Activated CD8-positive, alpha-beta memory T cell treated with anti-CD3 and anti-CD28 coated beads for 1 hour (primary cell): ENCODE measurements around the gene MARK2.
A peak's percentile ranks its signal among the peaks of the same experiment; 100 is the strongest.

Source experiments
- DNase-seq, 2 donors: peaks; one replicate each; pipeline ENCODE4 v3.0.0-alpha.2; 2020; ENCODE audit warnings: low read depth in 1 of 2; ENCODE audit errors: extremely low read depth in 1 of 2

The MARK2 gene

DNA sequence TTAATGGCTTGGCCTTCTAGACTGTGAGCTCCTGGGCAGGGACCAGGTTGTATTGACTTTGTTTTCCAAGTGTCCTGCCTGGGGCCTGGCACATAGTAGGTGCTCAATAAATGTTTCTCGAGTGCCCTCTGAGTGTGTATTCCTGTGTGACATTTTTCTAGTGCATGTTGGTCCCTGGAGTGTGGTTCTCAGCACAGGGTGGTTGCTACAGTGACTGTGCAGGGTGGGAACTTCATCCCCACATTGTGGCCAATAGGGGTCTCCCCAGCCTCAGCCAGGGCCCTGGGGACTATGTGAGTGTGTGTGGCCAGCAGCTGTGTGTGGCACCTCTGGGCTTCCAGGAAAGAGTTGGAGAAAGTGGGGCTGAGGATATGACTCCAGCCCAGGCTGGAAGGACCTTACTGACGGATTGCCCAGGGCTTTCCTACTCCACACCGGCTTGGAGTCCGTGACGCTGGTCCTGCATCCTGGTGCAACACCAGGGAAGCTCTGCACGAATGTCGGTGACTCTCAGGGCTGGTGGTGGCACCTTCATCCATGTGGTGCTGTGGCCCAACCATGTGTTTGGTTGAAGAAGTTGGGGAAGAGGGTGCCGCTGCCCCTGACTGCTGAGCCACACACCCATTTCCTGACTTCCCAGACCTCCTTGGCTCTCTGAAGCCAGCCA is 9.0 kb upstream of the MARK2 start:
- no peak for DNase-seq

DNA sequence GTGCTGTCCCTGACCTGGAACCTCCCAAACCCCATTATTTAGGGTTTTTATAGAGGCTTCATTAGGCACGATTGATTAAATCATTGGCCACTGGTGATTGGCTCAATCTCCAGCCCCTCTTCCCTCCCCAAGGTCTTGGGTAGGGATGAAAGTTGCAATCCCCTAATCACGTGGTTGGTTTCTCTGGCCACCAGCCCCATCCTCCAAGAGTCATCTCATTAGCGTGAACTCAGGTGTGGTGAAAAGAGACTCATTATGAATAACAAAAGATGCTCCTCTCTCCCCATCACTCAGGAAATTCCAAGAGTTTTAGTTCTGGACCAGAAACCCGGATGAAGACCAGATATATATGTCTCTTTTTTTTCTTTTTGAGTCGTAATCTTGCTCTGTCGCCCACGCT is 7.6 kb upstream of the MARK2 start:
- no peak for DNase-seq

DNA sequence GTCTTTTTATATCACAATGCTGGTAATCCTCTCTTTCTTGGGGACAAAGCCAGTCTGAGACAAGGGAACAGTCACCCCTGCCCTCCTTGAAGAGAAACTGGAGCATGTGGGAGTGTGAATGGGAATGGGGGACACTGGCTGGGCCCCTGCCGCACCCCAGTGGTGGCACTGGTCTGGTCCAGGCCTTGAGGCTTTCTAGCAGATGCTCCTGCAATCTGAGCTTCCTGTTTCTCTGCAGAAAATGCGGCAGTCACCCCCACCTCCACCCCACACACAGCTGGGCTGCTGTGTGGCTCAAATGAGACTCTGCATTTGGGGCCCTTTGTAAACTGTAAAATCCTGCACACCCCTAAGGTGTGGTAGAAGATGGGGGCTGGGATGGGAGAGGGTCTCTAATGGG is 6.6 kb upstream of the MARK2 start:
- no peak for DNase-seq

DNA sequence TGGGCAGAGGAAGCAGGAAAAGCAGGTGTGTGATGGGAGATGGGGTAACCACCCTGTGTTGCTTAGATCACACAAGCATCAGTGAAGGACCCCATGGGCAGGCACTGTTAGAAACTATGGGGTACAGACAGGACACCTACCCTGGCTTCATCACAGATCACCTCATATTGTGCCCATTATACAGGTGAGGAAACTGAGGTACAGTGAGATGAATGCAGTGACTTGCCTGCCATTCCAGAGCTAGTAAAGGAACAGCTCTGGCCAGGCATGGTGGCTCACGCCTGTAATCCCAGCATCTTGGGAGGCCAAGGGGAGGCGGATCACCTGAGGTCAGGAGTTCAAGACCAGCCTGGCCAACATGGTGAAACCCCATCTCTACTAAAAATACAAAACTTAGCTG is 5.9 kb upstream of the MARK2 start:
- no peak for DNase-seq

DNA sequence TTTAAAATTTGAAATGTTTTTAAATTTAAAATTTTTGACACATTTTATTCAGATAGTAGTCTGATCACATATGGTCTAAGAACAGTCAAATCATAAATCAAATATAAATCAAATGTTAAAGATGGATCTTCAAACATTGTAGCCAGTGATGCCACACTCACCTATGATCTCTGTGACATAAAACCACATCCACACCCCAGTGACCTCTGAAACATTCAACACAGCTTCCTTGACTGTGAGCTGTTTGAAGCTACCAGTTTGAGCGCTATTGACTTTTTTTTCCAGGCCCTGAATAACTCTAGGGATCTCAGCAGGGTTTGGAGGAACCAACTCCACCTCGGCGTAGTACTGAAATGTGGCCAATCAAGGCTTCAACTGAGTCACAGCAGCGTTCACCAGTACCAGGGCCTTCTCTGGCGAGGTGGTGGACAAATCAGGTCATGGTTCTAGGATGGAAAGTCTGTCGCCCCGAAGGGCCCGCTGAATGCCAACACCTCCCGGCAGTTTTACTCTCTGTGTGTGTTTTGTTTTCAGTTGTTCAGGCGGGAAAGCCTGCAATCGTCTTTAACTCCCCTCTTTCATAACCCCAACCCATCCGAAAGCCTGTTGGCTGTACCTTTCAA is 4.3 kb upstream of the MARK2 start:
- no peak for DNase-seq

DNA sequence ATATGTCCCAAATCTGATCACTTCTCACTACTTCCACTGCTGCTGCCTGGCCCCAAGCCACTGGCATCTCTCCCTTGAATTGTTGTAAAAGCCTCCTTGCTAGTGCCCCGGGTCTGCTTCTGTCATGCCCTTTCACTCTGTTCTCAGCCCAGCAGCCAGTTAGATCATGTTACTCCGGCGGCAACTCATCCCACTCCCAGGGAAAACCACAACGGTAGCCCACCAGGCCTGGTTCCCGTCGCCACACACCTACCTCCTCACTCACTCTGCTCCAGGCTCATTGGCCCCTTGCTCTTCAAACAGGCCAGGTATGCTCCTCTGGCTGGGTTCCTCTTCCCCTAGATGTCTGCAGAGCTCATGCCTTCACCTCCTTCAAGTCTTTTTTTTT is 3.8 kb upstream of the MARK2 start:
- DNase-seq, result no peak

DNA sequence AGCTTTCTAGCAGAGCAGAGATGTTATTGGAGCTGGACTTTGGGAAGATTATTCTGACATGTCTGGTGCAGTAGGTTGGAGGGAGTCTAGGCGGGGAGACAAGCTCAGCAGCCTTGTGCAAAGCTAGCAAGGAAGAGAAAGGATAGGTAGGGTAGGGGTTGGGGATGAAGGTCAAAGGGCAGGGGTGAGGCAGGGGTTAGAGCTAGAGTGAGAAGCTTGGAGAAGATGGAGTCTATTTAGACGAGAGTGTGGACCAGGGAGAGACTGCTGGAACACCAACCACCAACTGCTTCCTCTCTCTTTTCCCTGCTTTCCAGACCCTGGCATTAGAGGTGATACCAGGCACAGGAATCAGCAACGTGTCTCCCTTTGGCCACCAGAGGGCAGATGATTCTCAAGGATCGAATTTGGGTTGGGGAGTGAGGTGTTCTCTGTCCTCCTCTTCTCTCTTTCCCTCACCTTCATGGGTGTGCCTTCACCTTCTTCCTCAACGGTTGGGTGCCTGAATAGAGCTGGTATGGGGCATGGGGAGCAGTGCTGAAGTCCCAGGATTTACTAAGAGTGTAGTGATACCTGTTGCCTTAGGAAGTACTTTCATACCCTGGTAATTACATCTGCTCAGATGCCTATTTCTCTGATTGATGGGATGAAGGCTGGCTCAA is 1.8 kb upstream of the MARK2 start:
- peak; percentile 45 to 57 for DNase-seq

DNA sequence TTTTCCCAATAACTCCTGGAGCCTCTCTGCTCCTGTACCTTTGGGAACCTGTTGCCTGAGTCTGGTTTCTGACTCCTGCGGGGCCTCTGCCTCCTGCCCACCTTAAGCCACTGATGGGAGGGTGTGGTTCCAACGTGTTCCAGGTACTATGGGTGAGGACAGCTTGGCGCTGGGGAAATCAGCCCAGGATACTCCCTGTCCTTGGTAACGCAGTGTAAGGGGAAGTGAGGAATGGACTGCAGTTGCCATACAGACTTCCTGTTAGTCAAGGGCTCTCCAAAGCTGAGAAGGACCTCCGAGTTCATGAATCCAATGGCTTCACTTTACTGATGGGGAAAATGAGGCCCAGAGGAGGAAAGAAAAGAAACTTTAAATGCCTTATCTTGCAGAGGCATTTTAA is 1.2 kb upstream of the MARK2 start:
- DNase-seq, result no peak

DNA sequence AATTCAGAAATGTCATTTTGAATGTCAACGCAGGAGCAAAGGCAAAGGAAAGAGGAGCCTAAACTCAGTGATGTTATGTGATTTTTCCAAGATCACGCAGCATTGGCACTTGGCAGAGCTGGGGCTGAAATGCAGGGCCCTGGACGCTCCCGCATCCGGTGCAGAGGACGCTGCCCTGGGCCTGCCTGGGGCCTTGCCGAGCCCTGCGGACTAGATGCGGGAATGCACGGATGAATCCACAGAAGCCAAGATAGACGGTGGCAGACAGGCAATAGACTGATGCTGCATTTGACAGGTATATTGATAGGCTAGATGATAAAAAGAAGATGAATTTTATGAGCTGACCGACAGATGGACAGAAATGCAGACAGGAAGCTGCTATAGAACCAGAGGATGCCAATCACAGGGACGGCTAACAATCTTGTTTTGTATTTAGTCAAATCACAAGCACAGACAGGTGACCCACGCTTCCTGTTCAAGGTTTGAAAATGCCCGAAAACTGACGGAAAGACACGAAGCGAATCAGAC is 696 bp upstream of the MARK2 start:
- no peak for DNase-seq

DNA sequence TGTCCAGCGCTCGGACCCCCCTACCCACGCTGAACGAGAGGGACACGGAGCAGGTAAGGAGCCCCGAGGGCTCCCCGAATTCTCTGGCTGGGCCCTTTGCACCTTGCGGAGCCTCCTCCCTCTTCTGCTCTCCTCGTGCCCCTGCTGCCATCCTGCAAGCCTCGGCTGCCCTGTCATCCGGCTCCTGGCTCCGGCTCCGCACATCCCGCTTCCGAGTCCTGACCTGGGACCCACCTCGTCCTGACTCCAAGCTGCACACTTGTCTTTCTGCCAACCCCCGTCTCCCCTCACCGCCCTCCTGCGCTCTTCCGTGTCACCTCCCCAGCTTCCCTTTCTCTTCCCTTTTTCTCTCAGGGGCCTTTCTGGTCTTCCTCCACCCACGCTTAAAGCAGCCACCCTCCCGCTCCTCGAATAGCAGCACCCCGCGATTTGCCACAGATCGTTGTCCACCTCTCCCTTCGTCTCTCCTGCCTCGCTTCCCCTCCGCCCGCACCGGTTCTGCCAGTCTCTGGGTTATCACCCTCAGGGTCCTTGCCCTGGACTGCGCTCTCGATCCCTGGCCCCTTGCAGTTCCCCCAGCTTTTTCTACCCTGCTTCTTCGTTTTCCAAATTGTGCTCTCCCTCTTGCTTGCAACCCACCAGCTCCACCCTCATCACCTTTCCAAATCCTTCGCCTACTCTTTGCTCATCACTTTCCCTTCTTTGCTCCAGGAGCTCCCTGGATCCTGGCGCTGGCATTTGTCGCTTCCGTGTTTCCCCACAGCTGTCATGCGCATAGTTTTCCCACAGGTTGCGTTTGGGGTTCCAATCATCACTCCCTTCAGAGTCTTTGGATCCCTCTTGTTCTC is 822 bp downstream of the MARK2 start:
- no peak for DNase-seq

DNA sequence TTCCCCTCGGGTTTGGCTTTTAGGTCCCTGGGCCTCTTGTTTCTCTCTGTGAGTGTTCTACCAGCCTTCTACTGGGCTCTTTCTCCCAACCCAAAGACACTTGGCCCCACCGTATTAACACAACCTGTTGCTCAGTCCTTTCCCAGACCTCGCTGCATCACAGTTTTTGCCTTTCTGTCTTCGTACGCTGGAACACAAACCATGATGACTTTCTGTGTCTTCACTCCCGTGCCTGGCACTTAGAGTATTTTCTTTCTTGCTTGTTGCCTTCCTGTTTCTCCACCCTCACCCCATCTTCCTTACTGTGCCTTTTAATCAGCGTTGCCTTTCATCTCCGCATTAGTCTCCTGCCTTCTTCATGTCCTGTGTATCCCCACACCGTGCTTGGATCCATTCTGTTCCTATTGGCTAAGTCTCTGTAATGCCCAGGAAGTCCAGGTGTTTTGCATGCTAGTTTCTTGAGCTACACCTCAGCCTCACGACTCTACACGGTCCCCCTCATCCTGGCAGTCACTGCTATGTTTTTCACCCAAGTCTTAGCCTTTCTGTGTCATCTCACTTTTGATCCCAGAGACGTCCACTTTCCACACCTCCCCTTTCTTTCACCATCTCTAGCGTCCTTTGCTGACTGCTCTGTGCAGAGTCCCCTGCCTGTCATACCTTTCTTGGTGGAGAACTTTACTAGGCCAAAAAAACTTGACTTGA is 1.6 kb downstream of the MARK2 start:
- DNase-seq, result no peak

DNA sequence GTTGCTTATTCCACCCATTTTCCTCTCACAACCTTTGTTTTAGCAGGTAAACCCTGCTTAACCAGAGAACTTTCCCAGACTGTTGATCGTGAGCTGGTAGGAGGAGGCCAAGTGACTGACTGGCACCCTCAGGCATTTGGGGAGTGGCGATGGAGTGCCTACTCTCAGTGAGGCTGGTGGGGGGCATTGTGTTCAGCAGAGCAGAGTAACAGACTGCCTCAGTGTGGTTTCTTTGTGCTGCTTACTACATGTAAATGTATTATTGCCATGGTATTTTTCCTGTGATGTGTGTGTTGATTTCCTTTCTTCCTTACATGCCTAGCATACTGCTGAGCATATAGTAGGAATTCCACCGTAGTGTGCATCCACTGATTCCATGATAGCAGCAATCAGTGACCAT is 2.6 kb downstream of the MARK2 start:
- DNase-seq, result no peak

DNA sequence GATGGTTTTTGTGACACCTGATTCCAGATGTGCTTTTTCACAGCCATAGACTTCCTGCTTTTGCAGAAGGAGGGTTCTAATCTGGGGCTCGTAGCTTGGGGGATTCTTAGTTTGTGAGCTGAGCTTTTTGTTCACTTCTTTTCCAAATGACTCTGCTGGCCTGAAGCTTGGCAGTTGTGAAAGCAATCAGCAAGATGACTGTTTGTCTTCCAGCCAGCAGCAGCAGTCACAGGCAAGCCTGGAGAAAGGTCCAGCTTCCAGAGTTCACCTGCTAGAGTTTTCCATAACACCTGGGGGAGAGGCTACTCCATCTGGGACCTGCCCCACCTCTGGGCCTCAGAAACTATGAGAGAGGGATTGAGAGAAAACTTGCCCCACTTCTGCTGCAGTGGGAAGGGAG is 4.1 kb downstream of the MARK2 start:
- no peak for DNase-seq

DNA sequence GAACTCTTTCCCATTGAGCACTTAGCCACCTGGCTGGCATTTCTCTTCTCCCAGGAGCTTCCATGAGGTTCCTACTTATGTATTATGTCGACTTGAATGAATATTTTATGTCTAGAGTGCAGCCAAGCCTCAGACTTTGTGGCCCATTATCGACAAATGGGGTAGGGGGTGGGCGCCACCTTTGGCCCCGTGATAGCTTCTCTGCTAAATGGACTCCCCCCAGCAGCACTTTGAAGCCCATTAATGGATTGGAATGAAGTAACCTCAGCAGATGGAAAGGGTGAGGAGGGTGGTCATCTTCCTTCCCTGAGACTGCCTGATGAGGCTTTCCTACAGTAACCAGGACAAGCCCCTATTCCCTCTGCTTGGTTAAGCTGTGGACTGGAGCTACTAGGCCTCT is 5.9 kb downstream of the MARK2 start:
- no peak for DNase-seq

DNA sequence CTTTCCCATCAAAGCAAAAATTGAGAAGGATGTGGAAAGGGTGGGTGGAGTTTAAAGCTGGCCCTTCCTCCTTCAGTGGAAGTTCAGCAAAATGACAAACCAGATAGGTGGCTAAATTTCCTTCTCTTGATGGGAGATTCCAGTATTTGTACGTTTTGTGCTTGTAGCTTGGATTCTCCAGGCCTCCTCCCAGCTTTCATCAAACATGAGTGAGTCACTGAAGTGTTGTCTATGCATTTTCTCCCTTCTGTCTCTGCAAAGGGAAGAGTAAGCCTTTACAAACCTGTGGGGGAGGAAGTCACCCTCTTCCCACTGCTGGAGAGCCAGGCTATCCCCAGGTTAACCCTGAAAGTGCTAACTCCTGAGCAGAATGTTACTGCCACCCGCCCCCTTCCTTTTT is 6.4 kb downstream of the MARK2 start:
- no peak for DNase-seq

DNA sequence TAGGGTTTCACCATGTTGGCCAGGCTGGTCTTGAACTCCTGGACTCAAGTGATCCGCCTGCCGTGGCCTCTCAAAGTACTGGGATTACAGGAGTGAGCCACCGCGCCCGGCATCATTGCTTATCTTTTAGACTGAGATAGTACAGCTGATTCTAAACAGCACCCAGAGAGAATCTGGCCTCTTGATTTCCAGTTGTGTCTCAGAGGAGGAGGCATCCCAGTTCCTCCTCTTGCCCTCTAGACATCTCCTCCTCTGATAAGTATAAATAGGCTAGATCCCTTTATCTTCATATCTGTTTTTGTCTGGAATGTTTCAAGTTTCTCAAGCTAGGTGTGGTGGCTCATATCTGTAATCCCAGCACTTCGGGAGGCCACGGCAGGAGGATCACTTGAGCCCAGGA is 7.0 kb downstream of the MARK2 start:
- no peak for DNase-seq

DNA sequence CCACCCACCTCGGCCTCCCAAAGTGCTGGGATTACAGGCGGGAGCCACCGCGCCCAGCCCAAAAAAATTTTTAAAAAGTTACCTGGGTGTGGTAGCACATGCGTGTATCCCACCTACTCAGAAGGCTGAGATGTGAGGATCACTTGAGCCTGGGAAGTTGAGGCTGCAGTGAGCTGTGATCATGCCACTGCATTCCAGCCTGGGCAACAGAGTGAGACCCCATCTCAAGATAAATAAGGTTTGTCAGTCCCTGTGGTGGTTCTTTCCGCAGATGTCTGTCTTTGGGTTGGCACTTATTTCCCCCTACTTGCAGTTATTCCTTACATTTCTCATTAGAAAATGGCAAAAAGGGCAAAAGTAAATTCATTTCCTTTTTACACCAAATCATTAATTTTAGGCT is 8.0 kb downstream of the MARK2 start:
- no peak for DNase-seq

DNA sequence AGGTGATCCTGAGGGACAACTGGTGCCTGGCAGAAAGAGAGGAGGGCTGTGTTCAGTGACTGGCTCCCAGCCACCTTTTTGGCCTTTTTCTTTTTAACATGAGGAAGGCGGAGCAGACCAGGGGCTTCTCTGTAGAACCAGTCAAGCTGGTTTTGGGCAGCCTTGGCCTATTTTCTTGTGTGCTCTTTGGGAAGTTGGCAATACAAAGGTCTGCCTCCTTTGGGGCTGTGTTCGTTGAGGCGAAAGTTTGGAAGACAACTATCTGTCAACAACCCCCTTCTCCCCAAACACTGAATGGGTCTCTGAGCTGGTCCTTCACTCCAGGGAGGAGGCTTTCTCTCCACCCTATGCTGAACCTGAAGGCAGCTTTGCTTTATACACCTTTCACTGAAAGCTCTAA is 8.5 kb downstream of the MARK2 start:
- no peak for DNase-seq

DNA sequence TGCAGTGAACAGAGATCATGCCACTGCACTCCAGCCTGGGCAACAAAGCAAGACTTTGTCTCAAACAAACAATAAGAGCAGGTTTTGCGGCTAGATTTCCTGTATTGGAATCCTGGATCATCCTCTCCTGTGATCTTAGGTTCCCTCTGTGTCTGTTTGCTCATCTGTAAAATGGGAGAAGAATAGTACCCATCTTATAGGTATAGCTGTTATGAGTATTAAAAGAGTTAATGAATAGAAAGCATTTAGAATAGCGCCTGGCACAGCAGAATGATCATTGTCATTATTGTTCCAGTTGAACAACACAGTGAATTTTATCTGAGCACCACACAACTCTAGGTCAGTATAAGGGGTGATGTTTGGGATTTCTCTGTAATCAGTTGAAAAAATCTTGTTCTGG is 10.8 kb downstream of the MARK2 start:
- no peak for DNase-seq

DNA sequence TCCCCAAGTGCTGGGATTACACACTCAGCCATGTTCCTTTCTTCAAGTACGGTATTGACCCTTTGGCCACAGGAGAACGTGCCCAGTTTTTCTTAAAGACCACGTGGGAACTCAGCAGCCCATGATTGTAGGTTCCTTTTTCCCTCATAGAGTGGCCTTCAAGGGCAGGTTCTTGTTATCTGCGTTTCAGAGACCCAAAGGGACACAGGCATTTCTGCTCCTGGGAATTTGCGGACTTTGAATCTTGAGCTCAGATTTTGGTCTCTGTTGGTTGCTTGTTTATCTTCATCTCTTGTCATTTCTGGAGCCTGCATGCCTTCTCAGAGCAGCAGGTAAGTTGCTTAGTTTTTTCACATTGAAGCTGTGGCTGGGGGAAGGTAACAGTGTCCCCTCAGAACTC is 12.0 kb downstream of the MARK2 start:
- DNase-seq, result no peak

DNA sequence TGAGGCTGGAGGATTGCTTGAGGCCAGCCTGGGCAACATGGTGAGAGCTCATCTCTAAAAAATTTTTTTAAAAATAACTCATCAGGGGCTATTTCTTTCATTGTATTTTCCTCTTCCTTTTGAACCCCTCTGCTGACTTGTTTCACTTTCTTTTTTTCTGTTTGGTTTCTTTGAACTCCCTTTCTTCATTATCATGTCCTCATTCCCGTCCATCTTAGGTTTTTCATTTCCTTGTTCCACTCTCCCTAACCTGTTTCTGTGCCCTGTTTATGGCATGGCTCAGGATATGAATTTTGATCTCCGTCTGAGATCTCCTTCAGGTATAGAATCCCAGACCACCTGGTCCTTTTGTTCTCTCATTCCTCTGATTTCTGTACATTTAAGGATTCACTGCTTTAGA is 12.5 kb downstream of the MARK2 start:
- no peak for DNase-seq
